Measurements from ENCODE around the gene DMXL1. TPM values are rescaled to one million over a fixed set of nuclear protein-coding genes. Genes with fewer than 3 reads are reported as not detected.
A peak's percentile ranks its signal among the peaks of the same experiment; 100 is the strongest.

The DMXL1 gene
- polyA plus RNA-seq, 2 of the 4 experiments (the other 2 are of a cell fraction), result 8.4 to 28.8 TPM

- peak overlapping the region; percentile 1 to 28; a peak in 1 of 6 replicates for H3K27ac ChIP-seq
- FAIRE-seq, result no peak
- CTCF ChIA-PET, result interaction anchor here (2.5 kb wide), 1 partner anchor 44 kb away, joined by 8 read pairs; no protein-coding TSS in a partner anchor
- DNase-seq (ENCODE audit: low read depth in 1 of 2, low spot score in 1 of 2), result no peak
- TF ChIP-seq TP53 (CRISPR knock-in tag; IDR thresholded peaks at IDR 0.05), result no peak
- TF ChIP-seq USF2 (IDR thresholded peaks at IDR 0.05), result no peak
- TF ChIP-seq HES2 (IDR thresholded peaks at IDR 0.05), result no peak
- TF ChIP-seq POLR2A (IDR thresholded peaks at IDR 0.05; ENCODE audit: low read length), result no peak
- TF ChIP-seq CBX8 (IDR thresholded peaks at IDR 0.05), result no peak
- no peak for TF ChIP-seq ESRRA (IDR thresholded peaks at IDR 0.05; ENCODE audit: borderline replicate concordance, low read length)
- no peak for TF ChIP-seq KDM1A (IDR thresholded peaks at IDR 0.05; ENCODE audit: low read depth)
- no peak for TF ChIP-seq POLR2AphosphoS2 (conservative IDR thresholded peaks at IDR 0.05; ENCODE audit: low read length)
- no peak for TF ChIP-seq RFX5 (IDR thresholded peaks at IDR 0.05)
- 91% methylated on average over 2 of the region's 3 CpGs for WGBS (ENCODE audit: missing lambda C conversion rate)
- no peak overlapping the region for H3K4me2 ChIP-seq
- peaks cover 57% of the 10 kb centered on the region for H3K4me1 ChIP-seq
- H3K9me3 ChIP-seq, result no peaks in the 10 kb centered on the region
- no peak for ATAC-seq
- POLR2A ChIA-PET, result no interaction called here
- no peak overlapping the region for H3K4me3 ChIP-seq
These were observed 221.0 kb downstream of the DMXL1 start for GRCh38 chr5:119291877-119292276.

DNA sequence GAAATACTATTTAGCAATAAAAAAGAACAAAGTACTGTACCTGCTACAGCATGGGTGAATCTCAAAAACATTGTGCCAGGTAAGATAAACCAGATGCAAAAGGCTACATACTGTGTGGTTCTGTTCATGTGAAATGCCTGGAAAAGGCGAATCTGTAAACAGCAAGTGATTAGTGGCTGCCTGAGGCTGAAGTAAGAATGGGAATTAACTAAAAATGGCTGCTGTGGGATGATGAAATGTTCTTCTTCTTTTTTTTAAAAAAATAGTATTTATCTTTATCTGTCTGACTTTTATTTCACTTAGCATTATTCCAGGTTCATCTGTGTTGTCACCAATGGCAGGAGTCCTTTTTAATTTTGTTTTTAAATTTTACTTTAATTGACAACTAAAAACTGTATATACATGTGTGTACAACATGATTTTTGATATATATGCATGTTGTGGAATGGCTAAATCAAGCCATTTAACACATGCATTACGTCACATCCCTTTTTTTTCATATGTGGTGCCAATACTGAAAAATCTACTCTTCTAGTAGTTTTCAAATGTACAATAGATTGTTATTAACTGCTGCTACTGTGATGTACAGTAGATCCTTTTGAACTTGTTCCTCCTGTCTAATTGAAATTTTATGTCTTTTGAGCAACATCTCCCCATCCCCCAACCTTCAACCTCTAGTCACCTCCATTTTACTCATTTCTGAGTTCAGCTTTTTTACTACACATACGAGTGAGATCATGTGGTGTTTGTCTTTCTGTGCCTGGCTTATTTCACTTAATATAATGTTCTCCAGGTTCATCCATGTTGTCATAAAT lies 222.0 kb downstream of the DMXL1 start:
- POLR2A ChIA-PET, result no interaction called here
- 89% methylated on average over 3 of the region's 3 CpGs for WGBS (ENCODE audit: missing lambda C conversion rate)
- TF ChIP-seq CHD2 (IDR thresholded peaks at IDR 0.05; ENCODE audit: low read length, partially characterized antibody) (no peak), TP53 (CRISPR knock-in tag; IDR thresholded peaks at IDR 0.05) (no peak), CEBPB (IDR thresholded peaks at IDR 0.05) (peak in 1 of 2 experiments; percentile 24; a peak in 1 of 4 replicates), HOXA7 (CRISPR knock-in tag; IDR thresholded peaks at IDR 0.05) (no peak)
- DNase-seq (ENCODE audit: low read depth in 1 of 2, low spot score in 1 of 2) (no peak), ATAC-seq (no peak), FAIRE-seq (no peak)
- H3K4me3 ChIP-seq, result no peak overlapping the region
- H3K27ac ChIP-seq, result no peak overlapping the region
- peaks cover 46% of the 10 kb centered on the region for H3K4me1 ChIP-seq
- H3K9me3 ChIP-seq, result no peaks in the 10 kb centered on the region
- H3K4me2 ChIP-seq, result no peak overlapping the region
- CTCF ChIA-PET, result no interaction called here

DNA sequence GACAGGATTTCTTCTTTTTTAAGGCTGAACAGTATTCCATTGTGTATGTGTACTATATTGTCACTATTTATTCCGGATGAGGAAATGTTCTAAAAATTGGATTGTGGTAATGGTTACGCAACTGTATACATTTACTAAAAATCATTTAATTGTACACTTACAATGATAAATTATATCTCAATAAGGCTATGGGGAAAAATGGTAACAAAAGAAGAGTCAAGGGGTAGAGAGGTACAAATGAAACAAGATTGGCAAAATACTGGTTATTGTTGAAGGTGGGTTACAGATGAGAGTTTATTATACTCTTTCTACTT lies 222.6 kb downstream of the DMXL1 start:
- ATAC-seq (no peak), FAIRE-seq (no peak), DNase-seq (ENCODE audit: low read depth in 1 of 2, low spot score in 1 of 2) (no peak)
- ChIA-PET POLR2A (no interaction called here), CTCF (no interaction called here)
- H3K4me3 ChIP-seq, result no peak overlapping the region
- no peaks in the 10 kb centered on the region for H3K9me3 ChIP-seq
- TF ChIP-seq JUNB (IDR thresholded peaks at IDR 0.05) (no peak), CEBPB (IDR thresholded peaks at IDR 0.05) (peak in 1 of 2 experiments; percentile 15; a peak in 1 of 4 replicates)
- no peak overlapping the region for H3K27ac ChIP-seq
- H3K4me1 ChIP-seq, result peaks cover 41% of the 10 kb centered on the region
- H3K4me2 ChIP-seq, result no peak overlapping the region
- WGBS (ENCODE audit: missing lambda C conversion rate), result 89% methylated on average over 2 of the region's 2 CpGs

Small RNAs within 50 kb of the gene (small RNA-seq; reads per million reads assigned to genes)
- 0 reads per million in 6 experiments for gene LAMTOR3P2
- gene MIR5706, result 0 to 8.4 (median 0) reads per million in 6 experiments
- 0 reads per million in 6 experiments for gene RNU6-701P

Other genes with a start within 250 kb of the DMXL1 start
- 4.1 and 4.8 TPM in 2 replicates for gene DTWD2, start 82.5 kb upstream of the DMXL1 start, polyA plus RNA-seq (2011; rRNA removed)
- 3.6 to 4.0 TPM (median 3.7 TPM) in 3 replicates for gene DTWD2, start 82.5 kb upstream of the DMXL1 start, polyA plus RNA-seq (2017; fragmentation: RNase III; extraction: RNeasy Plus Mini Kit Qiagen cat#74134 plus additional on column Dnase treatment)

Data from A549 (cell line).